Smooth muscle cell (in vitro differentiated cells): ENCODE data around the gene CAPN7. TPM values are rescaled to one million over a fixed set of nuclear protein-coding genes. Genes with fewer than 3 reads are reported as not detected.
"Not testable (repeated sequence)": the region's sequence is repeated elsewhere in the genome, so short reads cannot be mapped to it uniquely, and the experiment has no call there.

Experiments used
- DNase-seq: peaks from one replicate; lab custom pipeline; 2025; ENCODE audit not compliant: unreplicated experiment; lab: John Stamatoyannopoulos, UW
- H2AFZ ChIP-seq: fragments of 200-600 bp; sonication (generic); 2 replicates; pipeline ENCODE4 v1.6.0; 2016; ENCODE audit warnings: antibody characterized with exemption, low read depth, mild to moderate bottlenecking
- H3F3A ChIP-seq: fragments of 200-600 bp; sonication (generic); 2 replicates; pipeline ENCODE4 v1.6.0; 2017; ENCODE audit warnings: antibody characterized with exemption, low read depth
- H3K27ac ChIP-seq: fragments of 200-600 bp; sonication (generic); 2 replicates; pipeline ENCODE4 v1.5.1; 2016; ENCODE audit warnings: low read depth, mild to moderate bottlenecking
- H3K27me3 ChIP-seq: fragments of 200-600 bp; sonication (generic); 2 replicates; pipeline ENCODE4 v1.6.1; 2016; ENCODE audit warnings: low read depth, mild to moderate bottlenecking
- H3K36me3 ChIP-seq: fragments of 200-600 bp; sonication (generic); 2 replicates; pipeline ENCODE4 v1.5.1; 2016; ENCODE audit warnings: low read depth
- H3K4me1 ChIP-seq: fragments of 200-600 bp; sonication (generic); 2 replicates; pipeline ENCODE4 v1.5.1; 2016; ENCODE audit warnings: low read depth
- H3K4me2 ChIP-seq: fragments of 200-600 bp; sonication (generic); 2 replicates; pipeline ENCODE4 v1.6.0; 2016; ENCODE audit warnings: mild to moderate bottlenecking
- H3K4me3 ChIP-seq: fragments of 200-600 bp; sonication (generic); 2 replicates; pipeline ENCODE4 v1.5.1; 2016; ENCODE audit warnings: mild to moderate bottlenecking
- H3K79me2 ChIP-seq: fragments of 200-600 bp; sonication (generic); 2 replicates; pipeline ENCODE4 v1.6.0; 2016; ENCODE audit warnings: low read depth, mild to moderate bottlenecking
- H3K9ac ChIP-seq: fragments of 200-600 bp; sonication (generic); 2 replicates; pipeline ENCODE4 v1.6.0; 2016; ENCODE audit warnings: low read depth
- H3K9me3 ChIP-seq: fragments of 200-600 bp; sonication (generic); replicated peaks from 2 replicates; pipeline ENCODE4 v1.5.1; 2016; ENCODE audit warnings: low read depth
- H4K20me1 ChIP-seq: fragments of 200-600 bp; sonication (generic); 2 replicates; pipeline ENCODE4 v1.6.0; 2016; ENCODE audit warnings: low read depth
- WGBS: methylation state at CpG from one replicate; pipeline ENCODE4 v1.1.7; 2016; ENCODE audit warnings: low lambda C conversion rate; 5-methylcytosine and 5-hydroxymethylcytosine counted together
- polyA plus RNA-seq: library from polyadenylated mRNA; unstranded; fragments of >200 nt; fragmentation: Nextera tagmentation; extraction: Ambion mirVana; gene quantifications from 2 replicates; pipeline ENCODE4 v1.2.1, GENCODE V29; 2016
- total RNA-seq: library from RNA; depleted of rRNA; stranded (reverse); fragments of >200 nt; gene quantifications from 2 replicates; pipeline ENCODE4 v1.2.3, GENCODE V29; 2014
- TF ChIP-seq, protein P1 (sequence below): fragments of 200-600 bp; sonication (generic); IDR thresholded peaks from 2 replicates; pipeline ENCODE4 v1.5.1; 2017; ENCODE audit warnings: borderline replicate concordance, mild to moderate bottlenecking, antibody characterized with exemption; ENCODE audit not compliant: insufficient read depth, poor library complexity, severe bottlenecking

CAPN7 gene
- total and polyA plus RNA-seq, 2 experiments from 2014 or later = 20.5 to 38.7 TPM

GRCh38 chr3:15186101-15186476, 20.0 kb upstream of the CAPN7 start:
- H3K27me3 ChIP-seq = no peaks in the 10 kb centered on the region
- no peak overlapping the region for H3K27ac ChIP-seq
- WGBS = 50% methylated on average over 1 of the region's 1 CpG
- H3K4me2 ChIP-seq = no peak overlapping the region
- no peaks in the 10 kb centered on the region for H3K36me3 ChIP-seq
- H3F3A ChIP-seq = no peaks in the 10 kb centered on the region
- H3K9ac ChIP-seq = no peak overlapping the region
- TF ChIP-seq, protein P1, sequence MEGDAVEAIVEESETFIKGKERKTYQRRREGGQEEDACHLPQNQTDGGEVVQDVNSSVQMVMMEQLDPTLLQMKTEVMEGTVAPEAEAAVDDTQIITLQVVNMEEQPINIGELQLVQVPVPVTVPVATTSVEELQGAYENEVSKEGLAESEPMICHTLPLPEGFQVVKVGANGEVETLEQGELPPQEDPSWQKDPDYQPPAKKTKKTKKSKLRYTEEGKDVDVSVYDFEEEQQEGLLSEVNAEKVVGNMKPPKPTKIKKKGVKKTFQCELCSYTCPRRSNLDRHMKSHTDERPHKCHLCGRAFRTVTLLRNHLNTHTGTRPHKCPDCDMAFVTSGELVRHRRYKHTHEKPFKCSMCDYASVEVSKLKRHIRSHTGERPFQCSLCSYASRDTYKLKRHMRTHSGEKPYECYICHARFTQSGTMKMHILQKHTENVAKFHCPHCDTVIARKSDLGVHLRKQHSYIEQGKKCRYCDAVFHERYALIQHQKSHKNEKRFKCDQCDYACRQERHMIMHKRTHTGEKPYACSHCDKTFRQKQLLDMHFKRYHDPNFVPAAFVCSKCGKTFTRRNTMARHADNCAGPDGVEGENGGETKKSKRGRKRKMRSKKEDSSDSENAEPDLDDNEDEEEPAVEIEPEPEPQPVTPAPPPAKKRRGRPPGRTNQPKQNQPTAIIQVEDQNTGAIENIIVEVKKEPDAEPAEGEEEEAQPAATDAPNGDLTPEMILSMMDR = no peak
- no peaks in the 10 kb centered on the region for H3K9me3 ChIP-seq
- no peak overlapping the region for H3K4me3 ChIP-seq
- no peaks in the 10 kb centered on the region for H3K4me1 ChIP-seq
- H4K20me1 ChIP-seq = no peaks in the 10 kb centered on the region
- DNase-seq = no peak
- H2AFZ ChIP-seq = no peak overlapping the region
- no peaks in the 10 kb centered on the region for H3K79me2 ChIP-seq

DNA sequence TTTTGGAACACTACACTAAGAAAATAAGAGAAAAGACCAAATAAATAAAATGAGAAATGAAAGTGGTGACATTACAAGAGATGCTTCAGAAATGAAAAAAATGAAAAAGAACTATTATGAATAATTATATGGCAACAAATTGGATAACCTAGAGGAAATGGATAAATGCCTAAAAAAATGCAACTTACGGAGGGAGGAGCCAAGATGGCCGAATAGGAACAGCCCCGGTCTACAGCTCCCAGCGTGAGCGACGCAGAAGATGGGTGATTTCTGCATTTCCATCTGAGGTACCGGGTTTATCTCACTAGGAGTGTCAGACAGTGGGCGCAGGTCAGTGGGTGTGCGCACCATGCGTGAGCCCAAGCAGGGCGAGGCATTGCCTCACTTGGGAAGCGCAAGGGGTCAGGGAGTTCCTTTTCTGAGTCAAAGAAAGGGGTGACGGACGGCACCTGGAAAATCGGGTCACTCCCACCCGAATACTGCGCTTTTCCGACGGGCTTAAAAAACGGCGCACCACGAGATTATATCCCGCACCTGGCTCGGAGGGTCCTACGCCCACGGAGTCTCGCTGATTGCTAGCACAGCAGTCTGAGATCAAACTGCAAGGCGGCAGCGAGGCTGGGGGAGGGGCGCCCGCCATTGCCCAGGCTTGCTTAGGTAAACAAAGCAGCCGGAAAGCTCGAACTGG, 19.4 kb upstream of the CAPN7 start:
- not testable (repeated sequence) for H3K79me2 ChIP-seq, H4K20me1 ChIP-seq, H3K4me3 ChIP-seq, H3F3A ChIP-seq, H3K9ac ChIP-seq, H3K9me3 ChIP-seq, H3K27me3 ChIP-seq, H3K4me2 ChIP-seq, H3K4me1 ChIP-seq, H3K27ac ChIP-seq, H3K36me3 ChIP-seq, H2AFZ ChIP-seq, DNase-seq
- 94% methylated on average over 12 of the region's 33 CpGs for WGBS

- TF ChIP-seq, protein P1 = no peak
- DNase-seq = no peak
- Histone ChIP-seq H3K79me2 (no peaks in the 10 kb centered on the region), H3K9me3 (no peaks in the 10 kb centered on the region), H3K9ac (no peak overlapping the region), H3K4me1 (no peaks in the 10 kb centered on the region), H3K4me3 (no peak overlapping the region), H3K4me2 (no peak overlapping the region), H2AFZ (no peak overlapping the region), H3F3A (no peaks in the 10 kb centered on the region), H3K27me3 (peaks cover 6% of the 10 kb centered on the region), H3K36me3 (no peaks in the 10 kb centered on the region), H3K27ac (no peak overlapping the region), H4K20me1 (no peaks in the 10 kb centered on the region)
- 91% methylated on average over 3 of the region's 3 CpGs for WGBS
These were observed 8.6 kb upstream of the CAPN7 start for GRCh38 chr3:15197340-15198029.

DNA sequence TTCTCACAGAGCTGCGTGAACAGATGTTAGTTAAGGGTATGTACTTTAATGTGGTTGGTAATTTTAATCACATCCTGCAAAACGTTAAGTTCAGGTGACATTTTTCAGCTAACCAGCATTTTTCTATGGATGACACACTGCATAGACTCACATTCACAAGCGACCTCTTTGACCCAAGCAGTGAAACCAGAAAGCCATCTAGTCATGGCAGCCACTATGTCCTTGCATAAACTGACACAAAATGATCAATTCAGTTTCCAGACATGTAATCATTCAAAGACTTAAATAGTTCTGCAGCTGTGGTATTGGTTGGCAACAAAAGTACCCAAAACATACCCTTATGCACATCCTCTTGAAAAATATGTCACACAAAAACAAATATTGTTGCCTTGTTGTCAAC, 7.4 kb upstream of the CAPN7 start:
- Histone ChIP-seq H4K20me1 (no peaks in the 10 kb centered on the region), H3K9me3 (no peaks in the 10 kb centered on the region), H3K79me2 (no peaks in the 10 kb centered on the region), H3K4me1 (no peaks in the 10 kb centered on the region), H3K27ac (no peak overlapping the region), H3K4me3 (no peak overlapping the region), H3F3A (no peaks in the 10 kb centered on the region), H3K4me2 (no peak overlapping the region), H2AFZ (no peak overlapping the region), H3K9ac (no peak overlapping the region), H3K36me3 (no peaks in the 10 kb centered on the region), H3K27me3 (peaks cover 6% of the 10 kb centered on the region)
- WGBS = 66% methylated on average over 3 of the region's 3 CpGs
- TF ChIP-seq, protein P1 = no peak
- DNase-seq = no peak
